NB4 (cell line): Measurements from ENCODE around the gene OTULINL.

ENCODE experiments used
- POLR2A ChIP-seq: IDR thresholded peaks from 2 replicates; pipeline ENCODE4 v1.6.1; 2011; ENCODE audit warnings: mild to moderate bottlenecking; ENCODE audit not compliant: insufficient read length; ENCODE audit errors: extremely low read depth
- TF ChIP-seq, protein P1 (sequence below): IDR thresholded peaks from one replicate; pipeline ENCODE4 v1.5.1; 2012; ENCODE audit warnings: low read depth, low read length

DNA sequence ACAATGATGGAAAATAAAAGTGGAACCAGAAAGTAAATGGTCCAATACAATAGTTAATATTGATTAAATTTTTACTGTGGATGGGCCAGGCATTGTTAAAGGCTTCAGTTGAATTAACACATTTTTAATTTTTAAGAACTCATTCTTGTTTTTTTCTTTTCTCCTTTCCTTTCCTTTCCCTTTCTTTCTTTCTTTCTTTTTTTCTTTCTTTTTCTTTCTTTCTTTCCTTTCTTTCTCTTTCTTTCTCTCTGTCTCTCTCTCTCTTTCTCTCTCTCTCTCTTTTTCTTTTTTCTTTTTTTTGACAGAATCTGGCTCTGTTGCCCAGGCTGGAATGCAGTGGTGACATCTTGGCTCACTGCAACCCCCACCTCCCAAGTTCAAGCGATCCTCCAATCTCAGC, 13.3 kb upstream of the OTULINL start:
- TF ChIP-seq, protein P1, sequence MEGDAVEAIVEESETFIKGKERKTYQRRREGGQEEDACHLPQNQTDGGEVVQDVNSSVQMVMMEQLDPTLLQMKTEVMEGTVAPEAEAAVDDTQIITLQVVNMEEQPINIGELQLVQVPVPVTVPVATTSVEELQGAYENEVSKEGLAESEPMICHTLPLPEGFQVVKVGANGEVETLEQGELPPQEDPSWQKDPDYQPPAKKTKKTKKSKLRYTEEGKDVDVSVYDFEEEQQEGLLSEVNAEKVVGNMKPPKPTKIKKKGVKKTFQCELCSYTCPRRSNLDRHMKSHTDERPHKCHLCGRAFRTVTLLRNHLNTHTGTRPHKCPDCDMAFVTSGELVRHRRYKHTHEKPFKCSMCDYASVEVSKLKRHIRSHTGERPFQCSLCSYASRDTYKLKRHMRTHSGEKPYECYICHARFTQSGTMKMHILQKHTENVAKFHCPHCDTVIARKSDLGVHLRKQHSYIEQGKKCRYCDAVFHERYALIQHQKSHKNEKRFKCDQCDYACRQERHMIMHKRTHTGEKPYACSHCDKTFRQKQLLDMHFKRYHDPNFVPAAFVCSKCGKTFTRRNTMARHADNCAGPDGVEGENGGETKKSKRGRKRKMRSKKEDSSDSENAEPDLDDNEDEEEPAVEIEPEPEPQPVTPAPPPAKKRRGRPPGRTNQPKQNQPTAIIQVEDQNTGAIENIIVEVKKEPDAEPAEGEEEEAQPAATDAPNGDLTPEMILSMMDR: no peak
- no peak for TF ChIP-seq POLR2A
